Germinal center (tissue), 1 donor: ENCODE results near the gene EYA3.

Experiments
- DNase-seq: peaks from one replicate; pipeline ENCODE4 v3.0.0; 2012; ENCODE audit warnings: mixed read lengths, low spot score

EYA3 gene

GRCh38 chr1:28113242-28113572 lies 24.8 kb upstream of the EYA3 start:
- no peak for DNase-seq

- no peak for DNase-seq
Observed at GRCh38 chr1:28112388-28113241, 24.2 kb upstream of the EYA3 start.

- DNase-seq, result peak; percentile 21
Observed at GRCh38 chr1:28111157-28111556, 22.7 kb upstream of the EYA3 start.

- DNase-seq, result no peak
Observed at GRCh38 chr1:28110555-28110954, 22.1 kb upstream of the EYA3 start.

GRCh38 chr1:28109639-28110038 lies 21.2 kb upstream of the EYA3 start:
- no peak for DNase-seq

GRCh38 chr1:28108001-28108400 lies 19.6 kb upstream of the EYA3 start:
- no peak for DNase-seq

DNA sequence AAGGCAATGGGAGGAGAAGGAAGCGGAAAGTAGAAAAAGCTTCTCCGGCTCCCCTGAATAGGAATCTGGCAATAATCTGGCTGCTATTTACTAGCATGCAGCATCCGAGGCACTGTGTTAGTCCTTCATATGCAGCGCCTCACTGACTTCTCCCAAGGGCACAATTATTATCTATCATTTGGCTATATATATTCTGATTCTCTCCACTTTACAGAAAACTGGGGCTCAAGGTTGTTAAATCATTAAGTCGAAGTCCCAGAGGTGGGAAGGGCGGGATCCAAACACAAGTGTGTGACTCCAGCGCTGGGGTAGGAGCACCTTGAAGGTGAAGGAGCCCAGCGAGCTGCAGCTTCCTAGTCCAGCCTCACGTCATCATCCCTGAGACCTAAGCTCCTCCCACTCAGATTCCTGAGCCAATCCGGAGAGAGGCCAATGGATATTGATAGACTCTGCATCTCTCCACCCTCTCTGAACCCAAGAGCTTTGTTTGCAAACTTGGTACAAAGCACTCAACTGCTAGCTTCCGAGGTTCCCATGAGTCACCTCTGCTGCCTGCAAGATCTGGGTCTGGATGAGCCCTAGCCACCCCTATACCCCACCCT lies 16.6 kb upstream of the EYA3 start:
- DNase-seq, result no peak

- no peak for DNase-seq
Observed at GRCh38 chr1:28102189-28102588, 13.8 kb upstream of the EYA3 start.

GRCh38 chr1:28099050-28099769 lies 10.8 kb upstream of the EYA3 start:
- no peak for DNase-seq

- DNase-seq, result no peak
Observed at GRCh38 chr1:28097100-28097472, 8.7 kb upstream of the EYA3 start.

- DNase-seq, result no peak
Observed at GRCh38 chr1:28096210-28097099, 8.0 kb upstream of the EYA3 start.

DNA sequence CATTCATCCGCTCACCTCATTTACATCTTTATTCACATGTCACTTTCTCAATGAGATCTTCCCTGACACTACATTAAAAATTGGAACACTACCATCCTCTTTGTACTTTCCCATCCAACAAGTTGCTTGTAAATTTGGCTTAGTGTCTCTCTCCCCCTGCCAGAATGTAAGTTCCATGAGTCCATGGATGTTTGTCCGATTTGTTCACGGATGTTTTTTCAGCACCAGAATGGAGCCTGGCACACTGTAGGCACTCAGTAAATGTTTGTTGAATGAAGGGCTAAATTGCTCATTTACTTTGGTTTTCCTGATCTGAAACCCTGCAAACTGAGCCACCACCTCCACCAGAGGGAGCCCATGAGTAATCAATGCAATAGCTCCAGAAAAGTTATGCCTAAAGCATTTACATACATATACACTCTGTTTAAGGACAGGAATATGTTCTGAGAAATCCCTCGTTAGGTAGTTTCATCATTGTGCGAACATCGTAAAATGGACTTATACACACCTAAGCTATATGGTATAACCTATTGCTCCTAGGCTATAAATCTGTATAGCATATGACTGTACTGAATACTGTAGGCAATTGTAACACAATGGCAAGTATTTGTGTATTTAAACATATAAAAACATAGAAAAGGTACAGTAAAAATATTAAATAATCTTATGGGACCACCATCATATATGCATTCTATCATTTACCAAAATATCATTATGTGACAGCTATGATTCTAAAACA lies 2.8 kb upstream of the EYA3 start:
- DNase-seq, result peak; percentile 68

- DNase-seq, result no peak
Observed at GRCh38 chr1:28087614-28088167, 719 bp downstream of the EYA3 start.

DNA sequence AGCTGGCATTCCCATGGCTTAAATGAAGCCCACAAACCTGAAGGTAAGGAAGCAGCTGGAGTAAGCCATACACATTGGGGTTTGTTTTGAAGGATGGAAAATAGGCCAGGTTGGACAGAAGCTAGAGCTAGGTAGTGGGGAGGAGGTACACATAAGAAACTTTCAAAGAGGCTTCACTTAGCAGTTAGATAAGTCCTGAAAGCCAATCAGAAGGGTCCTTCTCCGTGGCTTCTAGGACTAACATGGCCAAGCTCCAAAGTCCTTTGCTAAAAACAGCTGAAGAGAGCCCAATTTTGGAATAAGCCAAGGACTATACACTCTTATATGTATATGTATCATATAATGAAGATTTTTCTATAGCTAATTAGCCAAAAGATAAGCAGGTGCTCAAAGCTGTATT lies 1.8 kb downstream of the EYA3 start:
- DNase-seq, result no peak

DNA sequence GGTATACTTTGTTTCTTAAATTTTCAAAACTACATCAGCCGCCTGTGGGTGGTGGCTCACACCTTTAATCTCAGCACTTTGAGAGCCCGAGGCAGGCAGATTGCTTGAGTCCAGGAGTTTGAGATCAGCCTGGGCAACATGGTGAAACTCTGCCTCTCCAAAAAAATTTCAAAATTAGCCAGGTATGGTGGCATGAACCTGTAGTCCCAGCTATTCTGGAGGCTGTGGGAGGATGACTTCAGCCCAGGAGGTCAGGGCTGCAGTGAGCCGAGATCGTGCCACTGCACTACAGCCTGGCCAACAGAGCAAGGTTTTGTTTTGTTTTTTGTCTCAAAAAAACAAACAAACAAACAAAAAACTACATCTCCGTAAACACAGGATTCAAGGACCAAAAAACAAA lies 3.3 kb downstream of the EYA3 start:
- no peak for DNase-seq

GRCh38 chr1:28083876-28084275 lies 4.5 kb downstream of the EYA3 start:
- DNase-seq, result no peak

GRCh38 chr1:28078680-28079626 lies 9.5 kb downstream of the EYA3 start:
- DNase-seq, result no peak

- DNase-seq, result no peak
Observed at GRCh38 chr1:28078262-28078661, 10.1 kb downstream of the EYA3 start.

GRCh38 chr1:28074892-28075511 lies 13.4 kb downstream of the EYA3 start:
- DNase-seq, result no peak

DNA sequence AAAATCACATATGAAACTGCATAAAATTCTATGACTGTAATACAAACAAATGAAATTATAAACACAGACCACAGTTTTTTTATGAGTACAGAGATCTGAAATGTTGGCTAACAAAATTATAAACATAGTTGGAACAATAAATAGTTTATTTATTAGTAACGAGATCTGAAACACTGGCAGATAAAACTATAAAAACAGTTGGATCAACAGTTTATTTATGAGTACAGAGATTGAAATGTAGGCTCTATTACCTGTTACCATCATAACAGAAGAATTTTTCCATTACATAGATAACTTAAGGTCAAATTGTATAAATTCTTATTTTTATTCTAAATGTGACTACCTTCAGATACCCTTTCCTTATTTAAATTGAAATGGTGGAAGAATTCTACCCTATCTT lies 14.5 kb downstream of the EYA3 start:
- DNase-seq, result no peak
